ENCODE data around the gene CRB3. TPM values are rescaled to one million over a fixed set of nuclear protein-coding genes. Genes with fewer than 3 reads are reported as not detected.
A peak's percentile ranks its signal among the peaks of the same experiment; 100 is the strongest.

Gene CRB3
- polyA plus RNA-seq, 2 of the 4 experiments (the other 2 are of a cell fraction), result 1.9 to 5.7 TPM

DNA sequence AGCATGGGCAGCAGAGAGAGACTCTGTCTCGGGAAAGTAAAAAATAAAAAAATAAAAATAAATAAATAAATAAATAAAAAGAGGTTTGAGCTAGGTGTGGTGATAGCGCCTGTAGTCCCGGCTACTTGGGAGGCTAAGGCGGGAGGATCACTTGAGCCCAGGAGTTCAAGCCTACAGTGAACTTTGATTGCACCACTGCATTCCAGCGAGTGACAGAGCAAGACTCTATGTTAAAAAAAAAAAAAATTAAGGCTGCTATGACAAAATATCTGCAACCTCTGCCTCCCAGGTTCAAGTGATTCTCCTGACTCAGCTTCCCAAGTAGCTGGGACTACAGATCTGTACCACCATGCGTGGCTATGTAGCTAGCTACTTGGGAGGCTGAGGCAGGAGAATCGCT, 20.8 kb downstream of the CRB3 start:
- DNase-seq (ENCODE audit: low read depth in 1 of 2, low spot score in 1 of 2) (no peak), ATAC-seq (no peak), FAIRE-seq (no peak)
- no peak for TF ChIP-seq ZC3H11A (IDR thresholded peaks at IDR 0.05)
- no peak for TF ChIP-seq POLR2AphosphoS2 (conservative IDR thresholded peaks at IDR 0.05; ENCODE audit: low read length)
- TF ChIP-seq EHF (CRISPR knock-in tag; IDR thresholded peaks at IDR 0.05), result no peak
- TF ChIP-seq REST (IDR thresholded peaks at IDR 0.05), result no peak
- no peak for TF ChIP-seq HEYL (CRISPR knock-in tag; IDR thresholded peaks at IDR 0.05)
- no peak for TF ChIP-seq MAZ (IDR thresholded peaks at IDR 0.05; ENCODE audit: borderline replicate concordance, low read depth, low read length)
- TF ChIP-seq RFX5 (IDR thresholded peaks at IDR 0.05), result no peak
- no peak for TF ChIP-seq CBX2 (IDR thresholded peaks at IDR 0.05; ENCODE audit: borderline replicate concordance, low read depth)
- no peak for TF ChIP-seq E2F6 (IDR thresholded peaks at IDR 0.05; ENCODE audit: borderline replicate concordance, low read depth)
- TF ChIP-seq CEBPB (IDR thresholded peaks at IDR 0.05), result no peak
- H3K4me1 ChIP-seq, result no peaks in the 10 kb centered on the region
- WGBS (ENCODE audit: missing lambda C conversion rate), result 87% methylated on average over 7 of the region's 7 CpGs
- no peak overlapping the region for H3K4me2 ChIP-seq
- CTCF ChIA-PET, result interaction anchor here (0.8 to 2.3 kb wide), 2 partner anchors 13 to 379 kb away, joined by 3 to 5 read pairs; no protein-coding TSS in a partner anchor
- POLR2A ChIA-PET, result no interaction called here
- no peak overlapping the region for H3K27ac ChIP-seq
- no peak overlapping the region for H3K4me3 ChIP-seq
- no peaks in the 10 kb centered on the region for H3K9me3 ChIP-seq

GRCh38 chr19:6489278-6490061, 25.4 kb downstream of the CRB3 start:
- Histone ChIP-seq H3K4me3 (no peak overlapping the region), H3K4me2 (peak overlapping the region; percentile 21; the same call in 1 of the 3 replicates), H3K27ac (no peak overlapping the region), H3K4me1 (no peaks in the 10 kb centered on the region), H3K9me3 (0 out of 3 replicates have a peak, but pooled peaks cover 4% of the 10 kb centered on the region)
- TF ChIP-seq NFE2L2 (conservative IDR thresholded peaks at IDR 0.05; ENCODE audit: low read length), result no peak
- TF ChIP-seq RFX5 (IDR thresholded peaks at IDR 0.05), result no peak
- TF ChIP-seq HMGXB4 (CRISPR knock-in tag; IDR thresholded peaks at IDR 0.05; ENCODE audit: borderline replicate concordance), result no peak
- TF ChIP-seq EHF (CRISPR knock-in tag; IDR thresholded peaks at IDR 0.05), result no peak
- no peak for TF ChIP-seq ATOH8 (CRISPR knock-in tag; IDR thresholded peaks at IDR 0.05; ENCODE audit: low read depth)
- no peak for TF ChIP-seq SREBF2 (IDR thresholded peaks at IDR 0.05)
- ATAC-seq (no peak; a peak in 1 of 6 replicates), FAIRE-seq (no peak), DNase-seq (ENCODE audit: low read depth in 1 of 2, low spot score in 1 of 2) (no peak)
- 45% methylated on average over 15 of the region's 15 CpGs for WGBS (ENCODE audit: missing lambda C conversion rate)
- POLR2A ChIA-PET, result no interaction called here
- CTCF ChIA-PET, result no interaction called here

- CTCF ChIA-PET, result interaction anchor here (1.9 kb wide), 1 partner anchor 15 kb away, joined by 10 read pairs; no protein-coding TSS in a partner anchor
These were observed 26.1 kb downstream of the CRB3 start for GRCh38 chr19:6490134-6490533.

More at GRCh38 chr19:6490134-6490533, 26.1 kb downstream of the CRB3 start:
- no peak for DNase-seq (ENCODE audit: low read depth in 1 of 2, low spot score in 1 of 2)
- Histone ChIP-seq H3K9me3 (0 out of 3 replicates have a peak, but pooled peaks cover 4% of the 10 kb centered on the region), H3K4me3 (no peak overlapping the region), H3K27ac (no peak overlapping the region), H3K4me1 (no peaks in the 10 kb centered on the region), H3K4me2 (no peak overlapping the region)
- no peak for FAIRE-seq
- 5% methylated on average over 2 of the region's 2 CpGs for WGBS (ENCODE audit: missing lambda C conversion rate)
- POLR2A ChIA-PET, result no interaction called here
- ATAC-seq, result no peak
- TF ChIP-seq GATA3 (IDR thresholded peaks at IDR 0.05; ENCODE audit: borderline replicate concordance) (no peak), PHF8 (IDR thresholded peaks at IDR 0.05; ENCODE audit: borderline replicate concordance, low read depth) (no peak), EHMT2 (IDR thresholded peaks at IDR 0.05; ENCODE audit: low read depth) (no peak), ATOH8 (CRISPR knock-in tag; IDR thresholded peaks at IDR 0.05; ENCODE audit: low read depth) (no peak), TP53 (CRISPR knock-in tag; IDR thresholded peaks at IDR 0.05) (no peak), RFX5 (IDR thresholded peaks at IDR 0.05) (no peak), E2F6 (IDR thresholded peaks at IDR 0.05; ENCODE audit: borderline replicate concordance, low read depth) (no peak), HOXA7 (CRISPR knock-in tag; IDR thresholded peaks at IDR 0.05) (no peak), CEBPB (IDR thresholded peaks at IDR 0.05) (no peak), MAX (IDR thresholded peaks at IDR 0.05) (no peak), RNF2 (IDR thresholded peaks at IDR 0.05; ENCODE audit: borderline replicate concordance, low read depth) (no peak), MYC (IDR thresholded peaks at IDR 0.05; ENCODE audit: borderline replicate concordance, low read length) (no peak), ZSCAN20 (CRISPR knock-in tag; IDR thresholded peaks at IDR 0.05) (no peak)

Data from A549 (cell line).